Measurements from ENCODE around the gene SELENOO. TPM values are rescaled to one million over a fixed set of nuclear protein-coding genes. Genes with fewer than 3 reads are reported as not detected.

Gene SELENOO
- polyA plus RNA-seq, 3 donors = 16.9 to 31.1 (median 24.0) TPM

GRCh38 chr22:50179937-50180726, 20.7 kb upstream of the SELENOO start:
- no peak for DNase-seq (ENCODE audit: extremely low read depth in 1 of 11, low read depth in 9 of 11, low spot score in 4 of 11)

- no peak for DNase-seq (ENCODE audit: extremely low read depth in 1 of 11, low read depth in 9 of 11, low spot score in 4 of 11)
These were observed 19.9 kb upstream of the SELENOO start for GRCh38 chr22:50180727-50181521.

- no peak for DNase-seq (ENCODE audit: extremely low read depth in 1 of 11, low read depth in 9 of 11, low spot score in 4 of 11)
These were observed 18.4 kb upstream of the SELENOO start for GRCh38 chr22:50182176-50183081.

- DNase-seq (ENCODE audit: extremely low read depth in 1 of 11, low read depth in 9 of 11, low spot score in 4 of 11) = no peak
These were observed 17.5 kb upstream of the SELENOO start for GRCh38 chr22:50183141-50183971.

- DNase-seq (ENCODE audit: extremely low read depth in 1 of 11, low read depth in 9 of 11, low spot score in 4 of 11) = no peak
These were observed 16.6 kb upstream of the SELENOO start for GRCh38 chr22:50184004-50184901.

- no peak for DNase-seq (ENCODE audit: extremely low read depth in 1 of 11, low read depth in 9 of 11, low spot score in 4 of 11)
These were observed 15.9 kb upstream of the SELENOO start for GRCh38 chr22:50184902-50185374.

GRCh38 chr22:50185375-50186087, 15.3 kb upstream of the SELENOO start, which contains the start of gene TRABD:
Gene TRABD (plus strand): TSS chr22:50185913. CDS start chr22:50193061, 7,148 bp downstream.
- DNase-seq (ENCODE audit: extremely low read depth in 1 of 11, low read depth in 9 of 11, low spot score in 4 of 11) = peak in 9 of 11 donors; percentile 67 to 86 (median 81)

- no peak for DNase-seq (ENCODE audit: extremely low read depth in 1 of 11, low read depth in 9 of 11, low spot score in 4 of 11)
These were observed 14.6 kb upstream of the SELENOO start for GRCh38 chr22:50186181-50186714.

GRCh38 chr22:50186761-50187523, 13.9 kb upstream of the SELENOO start:
- DNase-seq (ENCODE audit: extremely low read depth in 1 of 11, low read depth in 9 of 11, low spot score in 4 of 11) = no peak

- DNase-seq (ENCODE audit: extremely low read depth in 1 of 11, low read depth in 9 of 11, low spot score in 4 of 11) = no peak
These were observed 12.5 kb upstream of the SELENOO start for GRCh38 chr22:50188356-50188755.

GRCh38 chr22:50189184-50189848, 11.5 kb upstream of the SELENOO start:
- DNase-seq (ENCODE audit: extremely low read depth in 1 of 11, low read depth in 9 of 11, low spot score in 4 of 11) = no peak

GRCh38 chr22:50189849-50190181, 11.0 kb upstream of the SELENOO start:
- no peak for DNase-seq (ENCODE audit: extremely low read depth in 1 of 11, low read depth in 9 of 11, low spot score in 4 of 11)

GRCh38 chr22:50190182-50190940, 10.4 kb upstream of the SELENOO start:
- peak in 4 of 11 donors; percentile 43 to 67 (median 60) for DNase-seq (ENCODE audit: extremely low read depth in 1 of 11, low read depth in 9 of 11, low spot score in 4 of 11)

- no peak for DNase-seq (ENCODE audit: extremely low read depth in 1 of 11, low read depth in 9 of 11, low spot score in 4 of 11)
These were observed 9.7 kb upstream of the SELENOO start for GRCh38 chr22:50190941-50191741.

All from renal cortex interstitium (tissue), 11 donors.